Fibroblast of mammary gland (primary cell): ENCODE data around the gene SYNDIG1.

Experiments
- DNase-seq: peaks from one replicate; pipeline ENCODE4 v3.0.0-alpha.2; 2010; ENCODE audit warnings: low read depth
- H3K4me3 ChIP-seq: 2 replicates; pipeline ENCODE4 v1.5.1; 2011; ENCODE audit warnings: low read depth, mild to moderate bottlenecking, low read length, moderate library complexity; ENCODE audit not compliant: control insufficient read depth
- TF ChIP-seq, protein P1 (sequence below): conservative IDR thresholded peaks from 2 replicates; pipeline ENCODE4 v1.5.1; 2011; ENCODE audit warnings: low read depth, low read length, inconsistent platforms; ENCODE audit not compliant: control insufficient read depth, insufficient read depth

SYNDIG1 gene

GRCh38 chr20:24479106-24479505 is 9.7 kb downstream of the SYNDIG1 start:
- no peak overlapping the region for H3K4me3 ChIP-seq
- DNase-seq, result no peak
- TF ChIP-seq, protein P1, sequence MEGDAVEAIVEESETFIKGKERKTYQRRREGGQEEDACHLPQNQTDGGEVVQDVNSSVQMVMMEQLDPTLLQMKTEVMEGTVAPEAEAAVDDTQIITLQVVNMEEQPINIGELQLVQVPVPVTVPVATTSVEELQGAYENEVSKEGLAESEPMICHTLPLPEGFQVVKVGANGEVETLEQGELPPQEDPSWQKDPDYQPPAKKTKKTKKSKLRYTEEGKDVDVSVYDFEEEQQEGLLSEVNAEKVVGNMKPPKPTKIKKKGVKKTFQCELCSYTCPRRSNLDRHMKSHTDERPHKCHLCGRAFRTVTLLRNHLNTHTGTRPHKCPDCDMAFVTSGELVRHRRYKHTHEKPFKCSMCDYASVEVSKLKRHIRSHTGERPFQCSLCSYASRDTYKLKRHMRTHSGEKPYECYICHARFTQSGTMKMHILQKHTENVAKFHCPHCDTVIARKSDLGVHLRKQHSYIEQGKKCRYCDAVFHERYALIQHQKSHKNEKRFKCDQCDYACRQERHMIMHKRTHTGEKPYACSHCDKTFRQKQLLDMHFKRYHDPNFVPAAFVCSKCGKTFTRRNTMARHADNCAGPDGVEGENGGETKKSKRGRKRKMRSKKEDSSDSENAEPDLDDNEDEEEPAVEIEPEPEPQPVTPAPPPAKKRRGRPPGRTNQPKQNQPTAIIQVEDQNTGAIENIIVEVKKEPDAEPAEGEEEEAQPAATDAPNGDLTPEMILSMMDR, result no peak

GRCh38 chr20:24479595-24479994 is 10.2 kb downstream of the SYNDIG1 start:
- no peak for DNase-seq
- TF ChIP-seq, protein P1, result no peak
- H3K4me3 ChIP-seq, result no peak overlapping the region

- TF ChIP-seq, protein P1, result no peak
Observed at GRCh38 chr20:24480509-24480908, 11.1 kb downstream of the SYNDIG1 start.

GRCh38 chr20:24481173-24481572 is 11.7 kb downstream of the SYNDIG1 start:
- DNase-seq, result no peak

More at GRCh38 chr20:24480509-24480908, 11.1 kb downstream of the SYNDIG1 start:
- no peak overlapping the region for H3K4me3 ChIP-seq
- DNase-seq, result no peak

DNA sequence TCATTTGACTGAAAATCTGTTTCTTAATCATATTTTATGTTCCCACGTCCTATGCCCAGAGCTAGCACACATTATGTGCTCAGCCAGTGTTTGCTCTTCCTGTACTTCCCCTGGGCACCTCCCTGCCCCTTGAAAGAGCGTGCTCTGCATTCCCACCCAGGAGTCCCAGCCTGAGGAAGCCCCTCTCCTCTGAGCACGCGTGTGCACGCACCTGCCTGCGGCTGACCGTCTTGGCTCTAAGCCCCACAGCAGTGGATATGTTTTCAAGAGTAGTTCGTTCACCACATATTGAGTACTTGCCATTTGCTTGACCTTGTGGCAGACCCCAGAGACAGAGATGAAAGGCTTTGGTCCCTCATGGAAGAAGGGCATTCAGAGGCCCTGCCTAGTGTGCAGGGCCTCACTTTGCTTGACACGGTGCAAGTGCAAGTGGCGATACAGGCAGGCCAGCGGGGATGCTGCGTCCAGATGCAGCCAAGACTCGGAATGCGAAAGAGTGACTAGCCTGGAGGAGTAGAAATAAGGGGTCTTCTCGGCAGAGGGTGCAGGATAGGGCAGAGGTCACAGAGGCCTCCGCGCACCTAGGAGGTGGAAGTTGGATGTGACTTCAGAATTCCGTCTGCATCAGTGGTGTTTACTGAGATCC is 14.1 kb downstream of the SYNDIG1 start:
- TF ChIP-seq, protein P1, result no peak
- DNase-seq, result no peak
- H3K4me3 ChIP-seq, result no peak overlapping the region

More at GRCh38 chr20:24481173-24481572, 11.7 kb downstream of the SYNDIG1 start:
- TF ChIP-seq, protein P1, result no peak
- no peak overlapping the region for H3K4me3 ChIP-seq

DNA sequence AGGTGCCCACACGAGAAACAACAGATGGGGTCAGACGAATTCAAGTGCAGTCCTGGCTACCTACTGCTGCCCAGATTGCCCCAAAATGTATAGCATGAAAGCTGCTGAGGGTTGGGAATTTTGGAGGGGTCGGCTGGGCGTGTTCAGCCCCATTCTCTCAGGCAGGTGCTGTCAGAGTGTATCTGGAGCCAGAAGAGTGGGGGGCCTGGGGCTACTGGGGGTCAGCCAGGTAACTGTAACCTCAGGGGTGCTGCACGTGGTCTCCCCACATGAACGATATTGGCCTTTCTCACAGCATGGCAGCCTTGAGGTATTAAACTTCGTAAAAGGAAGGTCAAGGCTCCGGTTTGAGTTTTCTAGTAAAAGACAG is 14.6 kb downstream of the SYNDIG1 start:
- H3K4me3 ChIP-seq, result no peak overlapping the region
- TF ChIP-seq, protein P1, result no peak
- no peak for DNase-seq
